VCaP (cell line): ENCODE measurements around the gene HMGCS2.

ENCODE experiments used
- H3K27ac ChIP-seq: fragments of 450-650 bp; 2 replicates; pipeline ENCODE4 v1.5.1; 2017
- CTCF ChIP-seq: fragments of 450-650 bp; conservative IDR thresholded peaks from 2 replicates; pipeline ENCODE4 v1.5.1; 2017; ENCODE audit warnings: mild to moderate bottlenecking, moderate library complexity

The HMGCS2 gene

GRCh38 chr1:119781434-119782210 is 12.9 kb upstream of the HMGCS2 start:
- H3K27ac ChIP-seq, result peak overlapping the region; percentile 80
- TF ChIP-seq CTCF, result no peak

- TF ChIP-seq CTCF, result no peak
- peak overlapping the region; percentile 80 for H3K27ac ChIP-seq
These were observed 11.2 kb upstream of the HMGCS2 start for GRCh38 chr1:119779869-119780356.

- peak overlapping the region; percentile 80 for H3K27ac ChIP-seq
- no peak for TF ChIP-seq CTCF
These were observed 10.3 kb upstream of the HMGCS2 start for GRCh38 chr1:119778886-119779560.

- peak overlapping the region; percentile 80 for H3K27ac ChIP-seq
- no peak for TF ChIP-seq CTCF
These were observed 9.7 kb upstream of the HMGCS2 start for GRCh38 chr1:119778359-119778758.

GRCh38 chr1:119774746-119775490 is 6.2 kb upstream of the HMGCS2 start:
- H3K27ac ChIP-seq, result 0 out of 2 replicates have a peak overlapping the region, but pooled peaks have one; percentile 11
- no peak for TF ChIP-seq CTCF

GRCh38 chr1:119773711-119774241 is 5.1 kb upstream of the HMGCS2 start:
- TF ChIP-seq CTCF, result no peak
- 0 out of 2 replicates have a peak overlapping the region, but pooled peaks have one; percentile 11 for H3K27ac ChIP-seq

- no peak for TF ChIP-seq CTCF
- no peak overlapping the region for H3K27ac ChIP-seq
These were observed 3.6 kb upstream of the HMGCS2 start for GRCh38 chr1:119772298-119772697.
